Gastroesophageal sphincter (tissue), 4 donors: ENCODE measurements around the gene TCF7L2. TPM values are rescaled to one million over a fixed set of nuclear protein-coding genes. Genes with fewer than 3 reads are reported as not detected.

Experiments used
- ATAC-seq: fragments of 150-250 bp; one replicate; pipeline ENCODE4 v1.9.1; 2016; ENCODE audit warnings: mild to moderate bottlenecking, moderate library complexity
- H3K27ac ChIP-seq, 4 donors: fragments of 200-600 bp; sonication (generic) in 3 of 4; 1 replicate in 3 of 4; 2 replicates in 1 of 4; pipeline ENCODE4 v1.5.1; 2016 to 2019
- H3K27me3 ChIP-seq: fragments of 200-600 bp; sonication (generic); one replicate; pipeline ENCODE4 v1.5.1; 2019
- H3K36me3 ChIP-seq, 2 donors: fragments of 200-600 bp; sonication (generic); one replicate each; pipeline ENCODE4 v1.5.1; 2019; ENCODE audit warnings: control low read depth in 1 of 2
- H3K4me1 ChIP-seq, 3 donors: fragments of 200-600 bp; sonication (generic); 1 replicate in 2 of 3; 2 replicates in 1 of 3; pipeline ENCODE4 v1.5.1; 2016 to 2019; ENCODE audit warnings: control low read depth in 2 of 3
- H3K4me3 ChIP-seq, 2 donors: fragments of 200-600 bp; sonication (generic); one replicate each; pipeline ENCODE4 v1.5.1; 2019; ENCODE audit warnings: mild to moderate bottlenecking in 1 of 2, moderate library complexity in 1 of 2
- H3K9me3 ChIP-seq, 3 donors: fragments of 200-600 bp; sonication (generic); one replicate each; pipeline ENCODE4 v1.5.1; 2017 to 2019; ENCODE audit warnings: control low read depth in 2 of 3
- CTCF ChIP-seq, 4 experiments: fragments of 200-600 bp in 2 of 4; fragments of 450-650 bp in 2 of 4; sonication (generic) in 1 of 4; IDR thresholded peaks; one replicate each; pipeline ENCODE4 v1.5.1; 2017 to 2019; ENCODE audit warnings: antibody characterized with exemption in 4 of 4, mild to moderate bottlenecking in 2 of 4, moderate library complexity in 2 of 4
- EP300 ChIP-seq: sonication (generic); formaldehyde crosslinking; IDR thresholded peaks from one replicate; pipeline ENCODE4 v1.6.1; 2017; ENCODE audit warnings: antibody characterized with exemption, mild to moderate bottlenecking
- POLR2A ChIP-seq, 2 donors: fragments of 450-650 bp; IDR thresholded peaks; one replicate each; pipeline ENCODE4 v1.6.1; 2017; ENCODE audit warnings: antibody characterized with exemption in 2 of 2, mild to moderate bottlenecking in 2 of 2, moderate library complexity in 1 of 2
- POLR2AphosphoS5 ChIP-seq: sonication (generic); formaldehyde crosslinking; IDR thresholded peaks from one replicate; pipeline ENCODE4 v1.6.1; 2017; ENCODE audit warnings: antibody characterized with exemption
- WGBS, 2 donors: methylation state at CpG; one replicate each; pipeline ENCODE4 v1.1.5; 2018; ENCODE audit warnings: low coverage in 1 of 2; 5-methylcytosine and 5-hydroxymethylcytosine counted together
- total RNA-seq, 4 donors: library from RNA; depleted of rRNA; stranded (reverse); fragments of >200 nt; gene quantifications; one replicate each; pipeline ENCODE4 v1.1.0, GENCODE V29; 2016

TCF7L2 gene
- total RNA-seq, 4 donors from 2014 or later: 12.6 to 22.4 (median 20.2) TPM

- no peak overlapping the region for H3K4me3 ChIP-seq
- ATAC-seq: no peak
Observed at GRCh38 chr10:113149626-113150025, 199.6 kb downstream of the TCF7L2 start.

GRCh38 chr10:113151190-113151666, 201.2 kb downstream of the TCF7L2 start:
- H3K36me3 ChIP-seq: peaks cover 0 to 100% of the 10 kb centered on the region in 2 donors
- no peak for TF ChIP-seq CTCF (IDR thresholded peaks at IDR 0.05)
- no peak for TF ChIP-seq EP300
- TF ChIP-seq POLR2A (IDR thresholded peaks at IDR 0.05): no peak
- no peak for TF ChIP-seq POLR2AphosphoS5
- ATAC-seq: peak; percentile 42
- no peaks in the 10 kb centered on the region for H3K27me3 ChIP-seq
- WGBS, 2 donors: 66 to 90% methylated on average over 3 to 6 of the region's 6 CpGs
- no peaks in the 10 kb centered on the region for H3K4me1 ChIP-seq
- no peak overlapping the region for H3K4me3 ChIP-seq
- H3K9me3 ChIP-seq: no peaks in the 10 kb centered on the region
- no peak overlapping the region for H3K27ac ChIP-seq

More at GRCh38 chr10:113149626-113150025, 199.6 kb downstream of the TCF7L2 start:
- H3K27me3 ChIP-seq: no peaks in the 10 kb centered on the region
- H3K27ac ChIP-seq: no peak overlapping the region
- 77 to 100% methylated on average over 3 of the region's 3 CpGs for WGBS, 2 donors
- TF ChIP-seq POLR2AphosphoS5 (no peak), POLR2A (IDR thresholded peaks at IDR 0.05) (no peak)
- no peaks in the 10 kb centered on the region for H3K4me1 ChIP-seq
- H3K9me3 ChIP-seq: no peaks in the 10 kb centered on the region
- H3K36me3 ChIP-seq: peaks cover 0 to 100% of the 10 kb centered on the region in 2 donors

- Histone ChIP-seq H3K27me3 (no peaks in the 10 kb centered on the region), H3K9me3 (no peaks in the 10 kb centered on the region), H3K4me3 (no peak overlapping the region), H3K36me3 (peaks cover 0 to 99% of the 10 kb centered on the region in 2 donors), H3K4me1 (peaks cover 0 to 7% (median 0%) of the 10 kb centered on the region in 3 donors), H3K27ac (no peak overlapping the region)
- peak; percentile 60 for ATAC-seq
- 84 to 90% methylated on average over 5 to 10 of the region's 17 CpGs for WGBS, 2 donors
- TF ChIP-seq POLR2AphosphoS5 (no peak), CTCF (IDR thresholded peaks at IDR 0.05) (no peak), POLR2A (IDR thresholded peaks at IDR 0.05) (no peak), EP300 (no peak)
Observed at GRCh38 chr10:113153493-113154102, 203.6 kb downstream of the TCF7L2 start.

GRCh38 chr10:113157441-113157840, 207.4 kb downstream of the TCF7L2 start:
- peaks cover 0 to 10% (median 0%) of the 10 kb centered on the region in 3 donors for H3K4me1 ChIP-seq
- no peaks in the 10 kb centered on the region for H3K9me3 ChIP-seq
- H3K4me3 ChIP-seq: no peak overlapping the region
- H3K27ac ChIP-seq: no peak overlapping the region
- H3K27me3 ChIP-seq: no peaks in the 10 kb centered on the region
- TF ChIP-seq EP300 (no peak), POLR2A (IDR thresholded peaks at IDR 0.05) (no peak), POLR2AphosphoS5 (no peak), CTCF (IDR thresholded peaks at IDR 0.05) (no peak)
- no peak for ATAC-seq
- 80 to 89% methylated on average over 3 of the region's 7 CpGs for WGBS, 2 donors
- peaks cover 0 to 92% of the 10 kb centered on the region in 2 donors for H3K36me3 ChIP-seq

- no peak for ATAC-seq
- TF ChIP-seq POLR2AphosphoS5 (no peak), CTCF (IDR thresholded peaks at IDR 0.05) (no peak), POLR2A (IDR thresholded peaks at IDR 0.05) (no peak), EP300 (no peak)
- H3K4me3 ChIP-seq: no peak overlapping the region
- H3K27ac ChIP-seq: no peak overlapping the region
- H3K4me1 ChIP-seq: peaks cover 0 to 18% (median 0%) of the 10 kb centered on the region in 3 donors
- WGBS, 2 donors: 25 to 27% methylated on average over 2 to 3 of the region's 3 CpGs
- peaks cover 0 to 84% of the 10 kb centered on the region in 2 donors for H3K36me3 ChIP-seq
- H3K27me3 ChIP-seq: no peaks in the 10 kb centered on the region
- no peaks in the 10 kb centered on the region for H3K9me3 ChIP-seq
Observed at GRCh38 chr10:113158183-113158582, 208.1 kb downstream of the TCF7L2 start.
